CMK (cell line): Measurements from ENCODE around the gene CALN1.

Experiments
- DNase-seq: peaks from one replicate; pipeline ENCODE4 v3.0.0-alpha.2; 2010; ENCODE audit warnings: low read depth

The CALN1 gene

GRCh38 chr7:71793251-71793650 lies 618.9 kb downstream of the CALN1 start:
- no peak for DNase-seq

GRCh38 chr7:71787513-71787912 lies 624.6 kb downstream of the CALN1 start:
- no peak for DNase-seq

GRCh38 chr7:71785216-71785615 lies 626.9 kb downstream of the CALN1 start:
- DNase-seq, result no peak

- no peak for DNase-seq
Observed at GRCh38 chr7:71784781-71785180, 627.4 kb downstream of the CALN1 start.

GRCh38 chr7:71784180-71784579 lies 628.0 kb downstream of the CALN1 start:
- no peak for DNase-seq

GRCh38 chr7:71783779-71784178 lies 628.4 kb downstream of the CALN1 start:
- no peak for DNase-seq

GRCh38 chr7:71782051-71782450 lies 630.1 kb downstream of the CALN1 start:
- no peak for DNase-seq

GRCh38 chr7:71780282-71780681 lies 631.9 kb downstream of the CALN1 start:
- DNase-seq, result no peak

- DNase-seq, result no peak
Observed at GRCh38 chr7:71777278-71777677, 634.9 kb downstream of the CALN1 start.

- no peak for DNase-seq
Observed at GRCh38 chr7:71776726-71777125, 635.4 kb downstream of the CALN1 start.

- no peak for DNase-seq
Observed at GRCh38 chr7:71775648-71776047, 636.5 kb downstream of the CALN1 start.

- no peak for DNase-seq
Observed at GRCh38 chr7:71772779-71773178, 639.4 kb downstream of the CALN1 start.

GRCh38 chr7:71770269-71770907 lies 641.8 kb downstream of the CALN1 start:
- no peak for DNase-seq

GRCh38 chr7:71769326-71769725 lies 642.8 kb downstream of the CALN1 start:
- no peak for DNase-seq

GRCh38 chr7:71768450-71768849 lies 643.7 kb downstream of the CALN1 start:
- DNase-seq, result no peak

GRCh38 chr7:71766016-71766415 lies 646.1 kb downstream of the CALN1 start:
- no peak for DNase-seq

GRCh38 chr7:71761336-71761735 lies 650.8 kb downstream of the CALN1 start:
- DNase-seq, result no peak

GRCh38 chr7:71754828-71755227 lies 657.3 kb downstream of the CALN1 start:
- DNase-seq, result no peak

GRCh38 chr7:71753956-71754664 lies 658.0 kb downstream of the CALN1 start:
- no peak for DNase-seq

- DNase-seq, result no peak
Observed at GRCh38 chr7:71753236-71753635, 658.9 kb downstream of the CALN1 start.

- no peak for DNase-seq
Observed at GRCh38 chr7:71752171-71752935, 659.8 kb downstream of the CALN1 start.

- DNase-seq, result no peak
Observed at GRCh38 chr7:71750290-71750689, 661.8 kb downstream of the CALN1 start.

- DNase-seq, result no peak
Observed at GRCh38 chr7:71746006-71746405, 666.1 kb downstream of the CALN1 start.
